NCI-H2196 (cell line): ENCODE data around the gene LRP1B.

Experiments used
- DNase-seq: peaks from one replicate; lab custom pipeline; 2025; ENCODE audit not compliant: unreplicated experiment; lab: John Stamatoyannopoulos, UW

LRP1B gene

DNA sequence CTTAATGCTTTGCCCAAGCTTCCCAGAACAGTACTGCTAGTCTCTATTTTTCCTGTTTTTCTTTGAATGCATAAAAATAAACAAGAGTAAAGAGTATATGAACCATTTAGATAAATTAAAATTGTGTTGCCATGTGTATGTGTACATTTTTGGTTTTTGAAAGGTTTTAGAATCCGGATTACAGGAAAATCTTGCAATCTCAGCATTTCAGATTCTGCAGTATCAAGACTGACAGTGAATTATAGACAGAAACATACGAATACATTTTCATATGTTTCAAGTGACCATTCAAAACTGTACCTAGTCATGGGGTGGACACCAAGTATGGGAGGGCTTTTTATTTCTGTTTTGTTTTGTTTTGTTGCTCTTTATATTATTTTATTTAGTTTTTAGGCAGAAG, 604.1 kb downstream of the LRP1B start:
- no peak for DNase-seq

DNA sequence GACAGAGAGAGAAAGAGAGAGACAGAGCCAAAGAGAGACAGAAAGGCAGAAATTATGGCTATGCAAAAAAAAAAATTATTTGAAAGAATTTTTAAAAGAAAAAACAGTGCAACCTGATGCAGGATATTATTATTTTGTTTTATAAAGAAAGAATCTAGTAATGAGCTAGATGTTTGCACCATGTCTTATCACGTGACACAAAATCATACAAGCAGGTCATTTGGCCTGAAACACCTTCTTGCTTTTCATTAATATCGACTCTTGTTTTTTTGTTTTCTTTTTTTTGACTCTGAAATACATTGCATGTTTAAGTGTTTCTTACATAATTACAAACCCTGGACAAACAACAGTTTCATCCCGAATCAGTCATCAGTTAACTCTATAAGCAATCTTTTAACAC, 606.0 kb downstream of the LRP1B start:
- DNase-seq: no peak

DNA sequence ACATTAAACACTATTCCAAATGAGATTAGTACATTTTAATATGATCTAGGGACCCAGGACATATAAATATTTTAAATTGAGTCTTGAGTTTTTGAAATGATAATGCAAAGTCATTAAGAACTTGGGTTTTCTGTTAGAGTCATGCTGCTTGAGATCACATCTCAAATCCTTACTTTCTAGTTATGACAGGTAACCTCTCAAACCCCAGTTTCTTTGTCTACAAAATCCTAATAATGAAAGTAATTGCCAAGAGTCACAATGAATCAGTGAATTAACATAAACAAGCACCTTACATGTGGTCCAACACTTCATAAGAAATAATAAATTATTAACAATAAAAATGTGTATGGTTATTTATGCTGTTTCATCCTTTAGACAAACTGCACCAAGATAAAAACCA, 607.6 kb downstream of the LRP1B start:
- no peak for DNase-seq

DNA sequence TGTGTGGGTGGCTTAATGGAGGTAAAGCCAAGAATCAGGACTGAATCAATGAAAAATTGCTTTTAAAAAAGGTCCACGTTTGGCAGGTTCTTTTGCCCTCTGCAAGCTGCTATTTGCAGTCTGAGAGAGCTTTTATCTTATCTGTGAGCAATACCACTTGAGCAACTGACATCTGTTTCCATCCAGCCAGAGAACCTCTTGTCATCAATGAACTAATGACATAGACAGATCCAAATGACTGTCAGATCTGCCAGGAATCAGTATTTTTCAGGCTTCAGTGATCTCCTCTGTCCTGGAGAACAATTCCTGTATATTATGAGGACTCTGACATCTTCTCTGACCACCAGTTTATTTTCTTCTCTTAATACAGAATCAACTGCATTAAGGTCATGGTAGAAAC, 608.1 kb downstream of the LRP1B start:
- DNase-seq: no peak

DNA sequence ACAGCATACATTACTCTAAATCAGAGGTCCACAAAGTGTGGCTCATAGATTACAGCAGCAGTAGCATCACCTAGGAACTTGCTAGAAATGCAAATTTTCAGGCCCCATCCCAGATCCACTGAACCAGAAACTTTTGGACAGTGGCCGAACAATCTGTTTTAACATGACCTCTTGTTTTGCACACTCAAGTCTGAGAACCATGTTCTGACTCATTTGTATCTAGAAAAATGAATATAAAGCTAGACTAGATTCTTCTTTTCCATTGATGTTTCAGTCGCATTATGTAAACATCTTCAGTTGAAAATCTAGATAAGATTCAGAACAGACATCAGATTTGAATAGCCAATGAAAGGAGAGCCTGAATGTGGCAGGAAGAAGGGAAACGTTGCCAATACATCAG, 608.8 kb downstream of the LRP1B start:
- no peak for DNase-seq

DNA sequence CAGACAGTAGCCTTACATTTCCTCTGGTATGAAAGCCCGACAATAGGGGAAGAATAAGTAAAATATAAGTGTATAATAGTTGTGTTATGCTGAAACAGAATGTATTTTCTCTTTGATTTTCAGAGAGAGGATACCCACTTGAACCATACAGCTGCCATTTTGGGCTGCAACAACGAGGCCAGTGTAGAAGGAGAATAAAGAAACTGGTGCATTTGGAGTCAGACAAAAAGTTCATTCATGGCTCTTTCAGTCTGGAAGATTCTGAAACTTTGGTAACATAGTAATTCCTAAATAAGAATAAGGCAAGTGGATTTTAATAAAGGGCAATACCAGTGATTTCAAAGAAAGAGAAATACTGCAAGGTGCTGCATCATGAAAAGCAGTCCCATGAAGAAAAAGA, 610.9 kb downstream of the LRP1B start:
- no peak for DNase-seq

DNA sequence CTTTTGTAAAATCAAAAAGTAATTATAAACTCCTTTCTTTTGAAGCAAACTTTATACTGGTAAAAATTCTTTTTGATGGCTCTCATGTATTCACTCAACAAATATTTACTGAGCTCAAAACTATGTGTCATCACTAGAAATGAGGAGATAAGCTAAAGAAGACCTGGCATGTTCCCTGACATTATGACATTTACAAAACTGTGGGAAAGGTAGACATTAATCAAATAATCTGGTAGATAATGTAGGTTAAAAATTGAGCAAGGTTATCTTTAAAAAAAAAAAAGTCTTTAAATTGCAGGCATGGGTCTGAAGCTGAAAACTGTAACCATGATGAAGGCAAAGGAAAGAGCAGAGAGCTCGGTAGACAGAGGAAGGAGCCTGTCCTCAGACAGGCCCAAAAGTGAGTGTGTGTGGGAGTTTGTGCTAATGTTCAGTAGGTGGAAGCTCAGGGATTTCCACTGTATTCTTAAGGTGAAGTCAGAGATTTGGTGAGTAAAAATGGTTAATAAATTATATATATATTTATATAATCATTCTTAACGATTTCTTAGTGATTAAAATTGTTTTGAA, 612.9 kb downstream of the LRP1B start:
- no peak for DNase-seq

DNA sequence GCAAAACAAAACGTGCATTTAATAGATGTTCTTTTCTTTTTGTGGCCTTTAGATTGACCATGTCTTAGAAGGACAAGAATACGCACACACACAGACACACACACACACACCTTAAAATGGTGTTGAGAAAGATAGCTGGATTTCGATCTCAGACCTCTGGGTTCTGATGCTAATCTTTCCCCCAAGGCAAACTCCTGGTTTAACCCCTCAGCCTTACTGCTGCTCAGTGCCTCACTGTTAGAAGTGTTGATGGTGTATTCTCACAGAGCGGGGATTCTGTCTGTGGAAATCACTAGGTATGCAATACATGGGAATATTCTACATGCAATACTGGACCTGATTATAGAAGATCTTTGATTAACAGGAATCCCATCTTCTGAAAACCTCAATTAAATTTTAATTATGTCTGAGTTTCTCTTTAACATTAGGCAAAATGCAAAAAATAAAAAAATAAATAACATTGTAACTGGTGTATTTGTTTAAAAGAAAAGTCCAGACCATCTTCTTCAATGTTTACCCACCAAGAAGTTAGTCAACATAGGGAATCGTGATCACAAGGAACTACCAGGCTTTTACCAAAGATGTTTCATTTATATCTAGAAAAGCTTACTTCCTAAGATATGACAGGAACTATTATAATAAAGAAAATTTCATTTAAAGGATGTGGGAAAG, 613.5 kb downstream of the LRP1B start:
- no peak for DNase-seq

DNA sequence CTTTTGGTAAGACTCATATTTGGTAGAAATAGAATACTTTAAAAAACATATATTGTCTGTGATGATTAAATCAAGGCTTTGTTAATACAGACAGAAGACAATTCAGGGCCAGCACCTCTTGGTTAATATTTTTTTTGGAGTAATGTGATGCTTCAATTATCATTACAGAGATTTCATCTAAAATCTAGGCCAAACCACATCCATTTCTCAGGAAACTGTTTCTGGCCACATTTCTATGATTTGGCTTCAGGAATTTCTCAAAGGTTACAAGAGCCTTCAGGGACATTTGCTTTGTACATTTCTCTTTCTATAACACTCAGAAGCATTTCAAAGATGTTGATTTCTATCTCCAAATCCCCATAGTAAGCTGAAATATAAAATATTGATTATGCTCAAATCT, 614.9 kb downstream of the LRP1B start:
- no peak for DNase-seq

DNA sequence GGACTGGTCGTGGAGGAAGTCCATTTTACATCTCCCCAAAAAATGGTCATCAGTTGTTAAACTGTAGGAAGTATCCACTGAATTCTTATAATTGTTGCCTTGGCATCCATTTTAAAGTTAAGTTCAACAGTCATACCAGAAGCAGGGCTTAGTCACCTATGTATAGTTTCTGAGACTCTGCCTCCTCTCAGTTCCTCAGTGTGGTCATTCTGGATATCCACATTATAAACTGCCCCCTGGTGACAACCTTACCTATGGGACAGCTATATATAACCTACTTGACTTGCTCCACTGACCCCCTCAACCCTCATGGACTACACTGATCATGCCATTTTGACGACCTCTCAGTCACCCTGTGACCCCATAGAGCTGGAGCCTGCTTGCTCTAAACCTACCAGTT, 617.0 kb downstream of the LRP1B start:
- DNase-seq: no peak

DNA sequence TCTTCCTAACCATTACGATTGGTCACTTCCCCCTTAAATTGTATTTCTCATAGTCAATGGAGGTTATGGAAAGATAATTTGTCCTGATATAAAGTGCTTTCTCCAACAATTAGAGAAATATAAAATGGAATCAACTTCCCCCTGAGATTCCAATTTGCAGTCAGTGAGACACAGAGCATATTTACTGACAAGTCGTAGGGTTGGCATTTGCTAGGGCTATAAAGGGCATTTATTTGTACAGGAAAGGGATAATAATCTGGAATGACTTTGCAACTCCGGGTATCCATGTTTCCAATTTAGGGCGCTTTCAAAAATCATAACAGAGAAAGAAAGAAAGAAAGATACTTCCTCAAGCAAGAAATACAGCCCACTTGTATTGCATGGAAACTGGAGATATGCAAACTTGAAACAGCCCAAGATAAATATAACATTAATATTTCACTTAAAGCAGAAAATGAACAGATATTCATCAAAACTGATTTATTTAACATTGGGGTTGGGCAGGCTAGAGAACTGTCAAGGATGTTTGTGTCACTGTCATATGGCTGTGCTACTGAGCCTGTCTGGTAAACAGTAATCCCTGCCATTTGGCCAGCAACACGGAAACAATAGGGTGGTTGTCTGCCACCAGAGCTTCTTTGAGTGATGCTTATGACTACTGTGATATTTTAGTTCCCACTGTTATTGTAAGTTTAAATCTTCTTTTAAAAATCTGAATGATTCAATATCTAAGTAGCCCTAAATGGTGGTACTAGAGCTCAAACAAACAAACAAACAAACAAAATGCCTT, 621.8 kb downstream of the LRP1B start:
- no peak for DNase-seq

DNA sequence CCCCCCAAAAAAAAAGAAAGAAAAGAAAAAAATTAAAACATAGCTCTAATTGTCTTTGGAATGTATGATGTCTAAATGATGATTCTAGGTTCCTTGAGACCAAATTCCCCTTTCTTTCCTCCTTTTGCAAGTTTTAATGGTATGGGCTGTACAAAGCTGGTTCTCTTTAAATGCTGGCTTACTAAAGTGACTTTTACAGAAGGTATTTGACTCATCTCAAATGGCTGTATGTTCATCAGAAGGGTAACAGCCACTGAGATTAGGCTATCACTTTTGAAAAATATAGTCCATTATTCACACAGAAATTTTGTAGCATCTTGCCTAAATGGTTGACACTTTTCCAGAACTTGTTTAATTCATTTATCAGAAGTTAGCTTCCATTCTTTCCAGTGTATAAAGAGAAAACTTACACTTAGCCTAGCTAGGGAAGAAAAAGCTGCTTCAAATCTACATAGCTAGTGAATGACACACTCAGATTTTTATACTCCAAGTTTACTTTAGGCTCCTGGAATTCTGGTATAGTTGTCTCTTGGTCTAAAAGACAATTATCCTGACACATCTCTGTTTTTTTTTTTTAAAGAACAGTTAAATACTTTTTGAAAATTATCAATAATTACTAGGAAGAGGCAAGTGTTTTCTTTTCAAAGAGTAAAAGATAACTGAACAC, 622.6 kb downstream of the LRP1B start:
- no peak for DNase-seq

DNA sequence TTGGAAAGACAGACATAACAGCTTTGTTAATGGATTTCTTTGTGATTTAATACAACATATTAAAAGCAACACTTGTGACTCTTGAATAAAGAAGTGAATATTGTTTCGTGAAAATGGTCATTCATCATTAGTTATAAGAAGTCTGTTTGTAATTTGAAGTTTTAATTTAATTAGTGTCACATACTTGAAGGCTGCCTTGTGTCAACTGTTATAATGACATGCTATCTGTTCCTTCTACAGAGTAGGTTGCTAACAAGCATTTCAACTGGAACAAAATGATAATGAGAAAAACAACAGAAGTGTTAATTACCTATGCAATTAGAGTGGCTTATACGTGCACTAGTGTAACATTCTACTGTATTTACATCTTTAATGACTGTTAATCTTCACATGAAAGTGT, 624.7 kb downstream of the LRP1B start:
- DNase-seq: no peak

DNA sequence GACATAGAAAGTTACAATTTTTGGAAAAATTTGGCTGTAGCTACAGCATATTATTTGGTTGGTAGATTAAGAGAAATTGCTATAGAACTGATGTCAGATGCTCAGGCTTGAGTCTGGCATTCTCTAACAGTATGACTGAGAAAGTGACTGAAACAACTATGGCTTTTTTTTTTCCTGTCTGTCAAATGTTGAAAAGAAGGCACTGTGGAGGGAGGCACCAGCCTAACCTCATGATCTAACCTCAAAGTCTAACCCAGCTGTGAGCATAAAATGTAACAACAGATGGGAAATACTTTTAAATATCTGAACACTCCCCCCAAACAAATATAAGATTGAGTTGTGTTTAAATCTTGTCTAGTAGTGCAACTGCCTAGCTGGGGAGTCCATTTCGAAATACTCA, 629.1 kb downstream of the LRP1B start:
- no peak for DNase-seq

DNA sequence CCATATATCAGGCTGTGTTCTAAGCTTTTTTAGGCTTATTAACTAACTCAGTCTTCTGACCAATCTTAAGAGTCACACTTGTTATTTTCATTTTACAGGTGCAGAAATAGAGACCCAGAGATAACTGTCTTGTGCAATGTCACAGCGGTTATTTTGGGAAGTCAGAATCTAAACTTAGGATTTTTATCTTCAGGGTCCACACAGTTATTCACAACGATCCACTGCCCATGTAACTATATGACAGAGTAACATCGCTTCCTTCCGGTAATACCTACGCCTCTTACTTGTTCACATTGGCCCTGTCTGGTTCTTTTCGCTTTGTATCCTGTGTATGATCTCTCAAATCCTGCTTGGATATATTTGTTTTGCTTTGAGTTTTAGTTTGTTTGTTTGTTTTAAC, 631.7 kb downstream of the LRP1B start:
- DNase-seq: no peak

DNA sequence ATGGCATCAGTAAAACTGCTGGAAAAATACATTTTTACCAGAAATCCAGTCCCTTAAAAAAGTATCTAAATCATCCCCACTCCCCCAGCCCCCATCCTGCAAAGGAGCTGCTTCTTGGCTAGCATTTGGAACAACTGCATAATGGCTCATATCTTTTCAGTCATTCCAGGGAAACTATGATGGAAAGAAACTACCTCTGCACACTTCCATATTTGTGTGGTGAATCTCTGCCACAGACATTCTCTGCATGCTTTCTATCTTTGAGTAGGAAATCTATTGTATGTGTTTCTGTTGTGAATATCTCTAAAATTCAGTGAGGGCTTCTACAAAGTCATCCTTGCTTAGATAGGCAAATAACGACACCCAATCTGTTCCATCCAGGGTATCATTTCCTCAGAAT, 632.3 kb downstream of the LRP1B start:
- DNase-seq: no peak

DNA sequence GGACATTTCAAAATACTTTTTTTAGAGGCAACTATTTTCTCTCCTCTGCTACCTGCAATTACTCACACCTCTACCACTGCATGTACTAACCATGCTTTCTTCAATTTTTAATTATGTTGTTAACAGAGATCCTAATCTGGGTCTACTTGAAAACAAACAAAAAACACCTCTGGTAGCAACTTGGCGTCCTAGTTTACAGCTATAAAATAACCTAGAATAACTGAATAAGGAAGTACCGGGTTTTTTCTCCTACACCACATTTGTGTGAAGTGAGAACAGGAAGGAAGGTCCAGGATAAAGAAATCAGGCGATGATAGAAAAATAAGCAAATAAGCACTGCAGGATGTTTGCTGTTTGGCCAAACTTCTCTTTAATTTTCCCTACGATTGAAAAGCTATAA, 633.5 kb downstream of the LRP1B start:
- DNase-seq: no peak

DNA sequence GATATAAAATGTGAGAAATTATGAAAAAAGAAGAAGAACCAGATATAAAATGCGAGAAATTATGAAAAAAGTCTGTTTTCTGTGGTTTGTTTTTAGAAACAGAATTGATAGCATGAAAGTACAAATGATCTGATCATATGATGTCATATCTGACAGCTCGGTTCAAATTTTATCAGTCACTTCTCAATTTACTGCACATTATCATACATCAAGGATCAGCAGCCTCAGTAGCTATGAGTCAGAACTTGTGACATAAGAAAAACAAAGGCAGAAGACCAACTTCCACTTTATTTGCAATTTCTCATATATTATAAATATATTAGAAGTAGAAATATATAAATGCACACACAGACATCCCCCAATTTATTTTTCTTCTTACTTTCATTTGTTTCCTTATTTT, 634.0 kb downstream of the LRP1B start:
- no peak for DNase-seq

DNA sequence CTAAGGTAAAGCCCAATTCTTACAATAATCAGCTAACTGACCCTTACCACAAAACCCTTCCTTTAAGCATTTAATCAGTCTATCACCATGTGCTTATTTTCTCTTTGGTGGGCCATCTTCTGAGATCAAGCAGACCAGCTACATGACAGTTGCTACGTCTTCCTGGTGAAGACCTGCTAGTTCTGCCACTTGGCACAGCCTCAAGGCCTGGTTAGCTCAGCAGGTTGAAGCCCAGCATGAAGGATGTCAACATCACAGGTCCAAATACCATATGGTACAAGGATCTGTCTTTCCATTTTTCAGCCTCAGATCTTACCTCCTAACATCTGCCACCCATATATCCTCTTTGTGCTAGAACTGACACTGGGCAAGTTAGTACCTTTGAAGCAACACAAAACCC, 636.9 kb downstream of the LRP1B start:
- DNase-seq: no peak

DNA sequence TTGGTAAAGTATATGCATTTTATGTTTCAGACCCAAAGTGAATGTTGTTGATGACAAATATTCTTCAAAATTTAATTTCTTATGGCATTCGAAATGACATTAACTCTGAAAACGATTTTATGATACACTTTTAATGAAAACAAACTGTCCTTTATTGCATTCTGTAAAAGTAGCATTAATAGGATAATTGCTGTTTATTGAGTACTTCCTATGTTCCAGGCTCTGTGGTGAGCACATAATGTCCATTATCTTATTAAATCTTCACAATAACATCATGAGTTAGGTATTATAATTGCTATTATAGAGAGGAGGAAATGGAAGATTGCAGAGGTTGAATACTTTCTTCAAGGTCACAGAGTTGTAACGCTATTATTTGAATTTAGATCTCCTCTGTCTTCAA, 638.0 kb downstream of the LRP1B start:
- no peak for DNase-seq

DNA sequence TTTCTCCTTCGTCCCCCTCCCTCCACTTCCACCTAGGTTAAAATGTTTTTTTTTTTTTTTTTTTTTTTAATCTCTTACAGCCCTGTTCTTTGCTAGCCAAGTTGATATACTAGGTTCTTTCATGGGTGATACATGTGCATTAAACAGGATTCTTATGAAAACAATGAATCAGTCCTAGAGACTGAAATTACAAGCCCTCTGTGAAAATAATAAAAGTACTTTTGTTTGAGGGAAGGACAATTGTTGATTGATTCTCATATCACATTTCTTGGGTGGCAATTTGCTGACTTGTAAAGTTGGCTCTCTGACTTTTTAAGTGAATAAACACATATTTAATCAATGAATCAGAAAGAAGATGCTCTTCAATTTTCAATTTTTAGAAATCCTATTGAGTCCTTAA, 639.9 kb downstream of the LRP1B start:
- no peak for DNase-seq

DNA sequence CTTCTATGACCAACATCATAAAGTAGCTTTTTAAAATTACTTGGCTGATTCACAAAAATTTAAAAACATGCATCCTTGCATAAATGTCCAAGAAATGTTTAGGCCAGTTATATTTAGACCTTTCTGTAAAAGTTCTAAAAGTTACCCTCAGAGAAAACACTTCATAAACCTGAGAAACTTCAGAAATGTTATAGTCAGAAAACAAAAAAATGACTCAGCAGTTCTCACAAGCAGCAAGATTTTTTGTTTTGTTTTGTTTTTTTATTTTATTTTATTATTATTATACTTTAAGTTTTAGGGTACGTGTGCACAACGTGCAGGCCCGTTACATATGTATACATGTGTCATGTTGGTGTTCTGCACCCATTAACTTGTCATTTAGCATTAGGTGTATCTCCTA, 648.1 kb downstream of the LRP1B start:
- DNase-seq: no peak
